Chondrocyte (in vitro differentiated cells): ENCODE data around the gene GLO1. TPM values are rescaled to one million over a fixed set of nuclear protein-coding genes. Genes with fewer than 3 reads are reported as not detected.

Experiments
- DNase-seq: peaks from one replicate; pipeline ENCODE4 v3.0.0; 2021; ENCODE audit warnings: mixed read lengths, low spot score
- H3K27ac Mint-ChIP-seq: one replicate; pipeline ENCODE4 v1.8.0; 2021; ENCODE audit warnings: mild to moderate bottlenecking, moderate library complexity, mixed read lengths; ENCODE audit not compliant: unreplicated experiment
- H3K27me3 Mint-ChIP-seq: 2 replicates; pipeline ENCODE4 v1.8.0; 2021; ENCODE audit warnings: low read depth, mixed read lengths
- H3K36me3 Mint-ChIP-seq: 2 replicates; pipeline ENCODE4 v1.8.0; 2021; ENCODE audit warnings: low read depth, mixed read lengths
- H3K4me1 Mint-ChIP-seq: 2 replicates; pipeline ENCODE4 v1.8.0; 2021; ENCODE audit warnings: low read depth, mild to moderate bottlenecking, mixed read lengths
- H3K4me3 Mint-ChIP-seq: one replicate; pipeline ENCODE4 v1.8.0; 2021; ENCODE audit warnings: mild to moderate bottlenecking, moderate library complexity, mixed read lengths; ENCODE audit not compliant: unreplicated experiment
- H3K9me3 Mint-ChIP-seq: 2 replicates; pipeline ENCODE4 v1.8.0; 2021; ENCODE audit warnings: low read depth, mixed read lengths
- CTCF ChIP-seq: fragments of 200-600 bp; sonication (generic); IDR thresholded peaks from 2 replicates; pipeline ENCODE4 v1.5.0; 2021; ENCODE audit warnings: antibody characterized with exemption, mild to moderate bottlenecking, moderate library complexity
- total RNA-seq: library from RNA; stranded (reverse); gene quantifications from 3 replicates; pipeline ENCODE4 v1.2.1, GENCODE V29; 2021

Gene GLO1
- total RNA-seq, 1 donor from 2014 or later, result 77.7 TPM

- no peaks in the 10 kb centered on the region for H3K27me3 Mint-ChIP-seq
- H3K27ac Mint-ChIP-seq, result peak within 1 kb of the TSS; percentile 88
- H3K4me1 Mint-ChIP-seq, result peaks cover 18% of the 10 kb centered on the region
- peak; percentile 13 for TF ChIP-seq CTCF
- DNase-seq, result peak; percentile 89
- H3K4me3 Mint-ChIP-seq, result peak within 1 kb of the TSS; percentile 89
- H3K36me3 Mint-ChIP-seq, result no peaks in the 10 kb centered on the region
- no peaks in the 10 kb centered on the region for H3K9me3 Mint-ChIP-seq
Measured at GRCh38 chr6:38639498-38640215, 63.3 kb downstream of the GLO1 start, which contains the start of gene BTBD9. Gene BTBD9, minus strand, starts transcription at chr6:38639929.

GRCh38 chr6:38638941-38639497 is 63.9 kb downstream of the GLO1 start:
- H3K27ac Mint-ChIP-seq, result peak overlapping the region; percentile 88
- H3K4me1 Mint-ChIP-seq, result peaks cover 25% of the 10 kb centered on the region
- no peaks in the 10 kb centered on the region for H3K27me3 Mint-ChIP-seq
- peak overlapping the region; percentile 89 for H3K4me3 Mint-ChIP-seq
- H3K9me3 Mint-ChIP-seq, result no peaks in the 10 kb centered on the region
- no peak for DNase-seq
- no peaks in the 10 kb centered on the region for H3K36me3 Mint-ChIP-seq
- no peak for TF ChIP-seq CTCF

- TF ChIP-seq CTCF, result no peak
- no peaks in the 10 kb centered on the region for H3K9me3 Mint-ChIP-seq
- no peaks in the 10 kb centered on the region for H3K36me3 Mint-ChIP-seq
- no peak overlapping the region for H3K27ac Mint-ChIP-seq
- peaks cover 27% of the 10 kb centered on the region for H3K4me1 Mint-ChIP-seq
- no peaks in the 10 kb centered on the region for H3K27me3 Mint-ChIP-seq
- no peak for DNase-seq
- no peak overlapping the region for H3K4me3 Mint-ChIP-seq
Measured at GRCh38 chr6:38637756-38638155, 65.2 kb downstream of the GLO1 start.

- Mint-ChIP-seq H3K27me3 (no peaks in the 10 kb centered on the region), H3K4me3 (no peak overlapping the region), H3K36me3 (no peaks in the 10 kb centered on the region), H3K9me3 (peaks cover 4% of the 10 kb centered on the region), H3K4me1 (peaks cover 26% of the 10 kb centered on the region), H3K27ac (no peak overlapping the region)
- DNase-seq, result no peak
- TF ChIP-seq CTCF, result no peak
Measured at GRCh38 chr6:38636027-38636426, 66.9 kb downstream of the GLO1 start.

GRCh38 chr6:38634518-38634917 is 68.4 kb downstream of the GLO1 start:
- no peak for DNase-seq

More at GRCh38 chr6:38634518-38634917, 68.4 kb downstream of the GLO1 start:
- Mint-ChIP-seq H3K4me1 (peaks cover 16% of the 10 kb centered on the region), H3K27ac (no peak overlapping the region), H3K27me3 (no peaks in the 10 kb centered on the region), H3K9me3 (peaks cover 4% of the 10 kb centered on the region), H3K4me3 (no peak overlapping the region), H3K36me3 (no peaks in the 10 kb centered on the region)
- no peak for TF ChIP-seq CTCF
